HEK293 (cell line): ENCODE measurements around the gene CENPN.
A peak's percentile ranks its signal among the peaks of the same experiment; 100 is the strongest.

Experiments used
- CTCF ChIA-PET: fragments of 350-600 bp; formaldehyde crosslinking; extraction: SDS; loops from one replicate; lab custom pipeline; 2021; ENCODE audit warnings: antibody characterized with exemption; lab: Yijun Ruan, JAX
- POLR2A ChIA-PET: fragments of 300-600 bp; formaldehyde crosslinking; extraction: SDS; loops from one replicate; lab custom pipeline; 2020; ENCODE audit warnings: antibody characterized with exemption, inconsistent platforms; lab: Yijun Ruan, JAX
- H3K27ac ChIP-seq: fragments of 200-500 bp; sonication (Bioruptor generic); 2 replicates; pipeline ENCODE4 v1.5.1; 2014; ENCODE audit warnings: low read depth, low read length, control low read depth, inconsistent platforms; ENCODE audit errors: extremely low read depth
- H3K36me3 ChIP-seq, 2 experiments: fragments of 200-500 bp in 1 of 2; sonication (Bioruptor generic) in 1 of 2; 1 replicate in 1 of 2; 2 replicates in 1 of 2; pipeline ENCODE4 v1.5.1; 2014 to 2017; ENCODE audit warnings: inconsistent platforms in 2 of 2, low read length in 2 of 2; ENCODE audit not compliant: control insufficient read depth in 2 of 2, insufficient read depth in 1 of 2
- H3K4me1 ChIP-seq: fragments of 200-500 bp; sonication (Bioruptor generic); 2 replicates; pipeline ENCODE4 v1.5.1; 2014; ENCODE audit warnings: mild to moderate bottlenecking, low read length, inconsistent platforms; ENCODE audit not compliant: control insufficient read depth, insufficient read depth
- H3K4me3 ChIP-seq: 2 replicates; pipeline ENCODE4 v1.5.1; 2011; ENCODE audit warnings: low read depth, mild to moderate bottlenecking, control low read depth, low read length, moderate library complexity
- H3K9me3 ChIP-seq: fragments of 200-500 bp; sonication (Bioruptor generic); 2 replicates; pipeline ENCODE4 v1.5.1; 2014; ENCODE audit warnings: low read depth, low read length, inconsistent platforms; ENCODE audit not compliant: control insufficient read depth, insufficient read depth
- AEBP2 ChIP-seq: fragments of 450-650 bp; formaldehyde crosslinking; IDR thresholded peaks from 2 replicates; pipeline ENCODE4 v1.5.1; 2016; ENCODE audit warnings: missing biosample characterization, missing genetic modification characterization, borderline replicate concordance
- GFI1B ChIP-seq: fragments of 450-650 bp; formaldehyde crosslinking; IDR thresholded peaks from 2 replicates; pipeline ENCODE4 v1.5.1; 2016; ENCODE audit warnings: missing biosample characterization, missing genetic modification characterization
- HOXA7 ChIP-seq: sonication (generic); formaldehyde crosslinking; IDR thresholded peaks from 2 replicates; pipeline ENCODE4 v1.8.1; 2022; ENCODE audit warnings: missing genetic modification reagents, borderline replicate concordance
- PATZ1 ChIP-seq: fragments of 450-650 bp; formaldehyde crosslinking; IDR thresholded peaks from 2 replicates; pipeline ENCODE4 v1.5.1; 2016; ENCODE audit warnings: missing biosample characterization, missing genetic modification characterization
- PRDM10 ChIP-seq: fragments of 450-650 bp; formaldehyde crosslinking; IDR thresholded peaks from 2 replicates; pipeline ENCODE4 v1.5.1; 2016; ENCODE audit warnings: missing biosample characterization, missing genetic modification characterization
- SCRT1 ChIP-seq: fragments of 450-650 bp; formaldehyde crosslinking; IDR thresholded peaks from 2 replicates; pipeline ENCODE4 v1.5.1; 2016; ENCODE audit warnings: missing biosample characterization, missing genetic modification characterization, borderline replicate concordance
- ZBTB20 ChIP-seq: fragments of 450-650 bp; formaldehyde crosslinking; IDR thresholded peaks from 2 replicates; pipeline ENCODE4 v1.5.1; 2016; ENCODE audit warnings: missing biosample characterization, missing genetic modification characterization
- ZBTB48 ChIP-seq: fragments of 450-650 bp; formaldehyde crosslinking; IDR thresholded peaks from 2 replicates; pipeline ENCODE4 v1.5.1; 2016; ENCODE audit warnings: missing biosample characterization, missing genetic modification characterization
- ZNF473 ChIP-seq: fragments of 450-650 bp; formaldehyde crosslinking; IDR thresholded peaks from 2 replicates; pipeline ENCODE4 v1.5.1; 2017; ENCODE audit warnings: missing biosample characterization, missing genetic modification characterization
- ZNF561 ChIP-seq: fragments of 450-650 bp; IDR thresholded peaks from 2 replicates; pipeline ENCODE4 v1.5.1; 2018; ENCODE audit warnings: missing biosample characterization, missing genetic modification characterization, borderline replicate concordance
- ZNF629 ChIP-seq: fragments of 450-650 bp; formaldehyde crosslinking; IDR thresholded peaks from 2 replicates; pipeline ENCODE4 v1.5.1; 2017; ENCODE audit warnings: missing biosample characterization, missing genetic modification characterization
- ZNF660 ChIP-seq: fragments of 450-650 bp; IDR thresholded peaks from 2 replicates; pipeline ENCODE4 v1.5.1; 2018; ENCODE audit warnings: missing biosample characterization, mild to moderate bottlenecking, missing genetic modification characterization
- ZSCAN23 ChIP-seq: fragments of 450-650 bp; formaldehyde crosslinking; IDR thresholded peaks from 2 replicates; pipeline ENCODE4 v1.5.1; 2016; ENCODE audit warnings: missing biosample characterization, missing genetic modification characterization
- ZXDB ChIP-seq: fragments of 450-650 bp; formaldehyde crosslinking; IDR thresholded peaks from 2 replicates; pipeline ENCODE4 v1.5.1; 2016; ENCODE audit warnings: missing biosample characterization, missing genetic modification characterization

Gene CENPN

GRCh38 chr16:81061307-81061640 lies 54.3 kb downstream of the CENPN start:
- H3K4me3 ChIP-seq, result no peak overlapping the region
- H3K27ac ChIP-seq, result no peak overlapping the region
- ChIA-PET CTCF (no interaction called here), POLR2A (no interaction called here)
- no peaks in the 10 kb centered on the region for H3K36me3 ChIP-seq
- TF ChIP-seq ZNF660 (tag by site-specific recombination) (no peak), SCRT1 (no peak), AEBP2 (tag by site-specific recombination) (no peak), ZNF561 (tag by site-specific recombination) (no peak), ZNF473 (no peak), ZSCAN23 (tag by site-specific recombination) (no peak), GFI1B (tag by site-specific recombination) (no peak), ZBTB20 (tag by site-specific recombination) (no peak)
- no peaks in the 10 kb centered on the region for H3K9me3 ChIP-seq
- no peaks in the 10 kb centered on the region for H3K4me1 ChIP-seq

- no peaks in the 10 kb centered on the region for H3K4me1 ChIP-seq
- H3K9me3 ChIP-seq, result no peaks in the 10 kb centered on the region
- TF ChIP-seq ZXDB (tag by site-specific recombination) (no peak), PRDM10 (tag by site-specific recombination) (peak; percentile 58; the same call in 1 of the 2 replicates)
- H3K27ac ChIP-seq, result no peak overlapping the region
- H3K4me3 ChIP-seq, result no peak overlapping the region
- ChIA-PET POLR2A (no interaction called here), CTCF (interaction anchor here (0.6 kb wide), 1 partner anchor 825 kb away, joined by 3 read pairs; no protein-coding TSS in a partner anchor)
- H3K36me3 ChIP-seq, result no peaks in the 10 kb centered on the region
Observed at GRCh38 chr16:81061871-81062608, 55.0 kb downstream of the CENPN start.

GRCh38 chr16:81066681-81067080 lies 59.7 kb downstream of the CENPN start:
- POLR2A ChIA-PET, result interaction anchor here (1.1 kb wide), 1 partner anchor 10 kb away, joined by 3 read pairs; the partner anchor contains the start of gene C16orf46
- CTCF ChIA-PET, result interaction anchor here (0.6 kb wide), 1 partner anchor 78 kb away, joined by 5 read pairs; no protein-coding TSS in a partner anchor
- H3K9me3 ChIP-seq, result no peaks in the 10 kb centered on the region

More at GRCh38 chr16:81066681-81067080, 59.7 kb downstream of the CENPN start:
- Histone ChIP-seq H3K36me3 (no peaks in the 10 kb centered on the region), H3K4me1 (no peaks in the 10 kb centered on the region), H3K27ac (no peak overlapping the region), H3K4me3 (no peak overlapping the region)
- no peak for TF ChIP-seq ZNF629
- no peak for TF ChIP-seq ZBTB48 (tag by site-specific recombination)
- no peak for TF ChIP-seq PATZ1 (tag by site-specific recombination)
- TF ChIP-seq HOXA7 (CRISPR knock-in tag), result no peak
- TF ChIP-seq AEBP2 (tag by site-specific recombination), result no peak
